Ammon's horn (tissue), 1 donor: Measurements from ENCODE around the gene LTB.

ENCODE experiments used
- DNase-seq: peaks from one replicate; pipeline ENCODE4 v3.0.0-alpha.2; 2016; ENCODE audit warnings: low spot score

Gene LTB

DNA sequence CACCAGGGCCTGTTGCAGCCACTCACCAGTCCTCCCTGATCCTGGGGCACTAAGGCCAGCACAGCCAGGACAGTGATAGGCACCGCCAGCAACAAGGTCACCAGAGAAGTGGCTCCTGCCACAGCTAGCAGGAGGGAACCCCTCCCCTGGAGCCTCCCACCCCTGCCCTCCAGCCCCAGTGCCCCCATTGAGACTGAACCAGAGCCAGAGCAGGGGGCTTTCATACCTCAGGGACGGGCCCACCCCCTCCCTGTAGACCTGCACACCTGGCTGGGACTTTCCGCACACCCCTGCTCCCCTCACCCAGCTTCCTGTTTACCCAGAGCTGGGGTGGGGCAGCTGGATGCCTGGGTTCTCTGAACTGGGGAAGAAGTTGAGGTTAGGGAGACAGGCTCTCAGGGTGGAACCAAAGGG, at the start of gene LTB:
Gene LTB (minus strand): TSS at position 195 of the 414 bp plus-strand sequence. CDS start 7 bp downstream, at position 188.
- no peak for DNase-seq

- DNase-seq = no peak
Observed at GRCh38 chr6:31631681-31632278, 49.6 kb upstream of the LTB start.

GRCh38 chr6:31631209-31631608, 49.0 kb upstream of the LTB start:
- DNase-seq = no peak

DNA sequence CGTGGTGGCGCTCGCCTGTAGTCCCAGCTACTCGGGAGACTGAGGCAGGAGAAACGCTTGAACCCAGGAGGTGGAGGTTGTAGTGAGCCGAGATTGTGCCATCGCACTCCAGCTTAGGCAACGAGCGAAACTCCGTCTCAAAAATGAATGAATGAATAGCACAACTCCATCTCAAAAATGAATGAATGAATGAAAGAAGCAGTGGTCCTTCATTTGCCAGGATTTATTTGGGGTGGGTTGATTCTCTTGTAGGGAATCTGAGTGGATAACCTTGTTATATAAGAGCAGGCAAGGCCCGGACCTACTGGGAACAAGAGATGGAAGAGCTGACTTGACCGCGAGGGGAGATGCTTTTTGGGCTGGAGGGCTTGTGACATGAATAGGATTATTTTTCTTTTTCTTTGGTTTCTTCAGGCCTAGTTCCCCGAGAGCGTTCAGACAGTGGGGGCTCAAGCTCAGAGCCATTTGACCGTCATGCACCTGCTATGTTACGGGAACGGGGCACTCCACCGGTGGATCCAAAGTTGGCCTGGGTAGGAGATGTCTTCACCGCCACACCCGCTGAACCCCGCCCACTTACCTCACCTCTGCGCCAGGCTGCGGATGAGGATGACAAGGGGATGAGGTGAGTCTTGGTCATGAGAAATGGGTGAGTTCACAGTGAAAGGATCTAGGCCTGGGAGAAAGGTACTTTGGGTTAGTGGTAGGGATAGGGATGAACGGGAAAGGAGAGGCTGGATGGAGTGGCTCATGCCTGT, 48.1 kb upstream of the LTB start:
- no peak for DNase-seq

- no peak for DNase-seq
Observed at GRCh38 chr6:31629014-31629413, 46.8 kb upstream of the LTB start.

DNA sequence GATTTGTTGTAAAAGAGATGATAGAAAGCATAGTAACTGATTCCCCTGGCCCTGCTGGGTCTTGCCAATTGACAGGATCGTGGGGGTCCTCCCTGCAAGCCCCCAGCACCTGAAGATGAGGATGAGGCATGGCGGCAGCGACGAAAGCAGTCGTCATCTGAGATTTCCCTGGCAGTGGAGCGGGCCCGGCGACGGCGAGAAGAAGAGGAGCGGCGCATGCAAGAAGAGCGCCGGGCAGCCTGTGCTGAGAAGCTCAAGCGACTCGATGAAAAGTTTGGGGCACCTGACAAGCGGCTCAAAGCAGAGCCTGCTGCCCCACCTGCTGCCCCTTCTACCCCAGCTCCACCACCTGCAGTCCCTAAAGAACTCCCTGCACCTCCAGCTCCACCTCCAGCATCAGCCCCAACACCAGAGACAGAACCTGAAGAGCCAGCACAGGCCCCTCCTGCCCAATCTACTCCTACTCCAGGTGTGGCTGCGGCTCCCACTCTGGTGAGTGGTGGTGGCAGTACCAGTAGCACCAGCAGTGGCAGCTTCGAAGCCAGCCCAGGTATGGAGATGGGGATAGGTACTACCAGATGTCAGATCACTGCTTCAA, 45.6 kb upstream of the LTB start:
- DNase-seq = no peak

GRCh38 chr6:31626952-31627351, 44.7 kb upstream of the LTB start:
- no peak for DNase-seq

DNA sequence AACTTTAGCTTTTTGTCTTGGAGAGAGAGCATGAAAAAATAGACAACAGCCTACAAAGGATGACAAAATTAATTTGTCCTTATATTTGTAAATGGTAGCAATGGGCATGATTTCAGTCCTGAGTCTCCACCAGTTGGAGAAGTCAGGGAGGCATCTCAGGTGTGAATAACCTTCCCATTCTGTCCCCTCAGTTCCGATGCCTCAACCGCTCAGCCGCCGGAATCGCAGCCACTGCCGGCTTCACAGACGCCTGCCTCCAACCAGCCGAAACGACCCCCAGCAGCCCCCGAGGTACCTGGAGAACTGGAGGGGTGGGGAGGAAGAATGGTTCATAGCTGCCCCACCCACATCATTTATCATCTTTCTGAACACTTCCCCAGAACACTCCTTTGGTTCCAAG, 41.8 kb upstream of the LTB start:
- DNase-seq = no peak

DNA sequence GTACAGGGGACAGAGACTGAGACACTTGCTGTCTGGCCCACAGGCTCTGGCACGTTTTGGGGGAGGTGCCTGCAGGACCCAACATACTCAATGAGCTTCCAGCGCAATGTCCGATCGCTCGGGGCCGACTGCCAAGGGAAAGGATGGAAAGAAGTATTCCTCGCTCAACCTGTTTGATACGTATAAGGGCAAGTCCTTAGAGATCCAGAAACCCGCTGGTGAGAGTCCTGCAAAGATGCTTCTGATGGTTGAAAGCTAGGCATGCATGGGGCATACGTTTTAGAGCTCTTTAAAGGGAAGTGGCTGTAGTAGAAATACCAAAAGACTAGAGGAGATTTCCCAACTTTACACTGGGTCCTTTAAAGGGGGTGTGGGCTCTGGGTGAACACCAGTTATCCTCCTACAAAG, 40.5 kb upstream of the LTB start:
- DNase-seq = no peak

DNA sequence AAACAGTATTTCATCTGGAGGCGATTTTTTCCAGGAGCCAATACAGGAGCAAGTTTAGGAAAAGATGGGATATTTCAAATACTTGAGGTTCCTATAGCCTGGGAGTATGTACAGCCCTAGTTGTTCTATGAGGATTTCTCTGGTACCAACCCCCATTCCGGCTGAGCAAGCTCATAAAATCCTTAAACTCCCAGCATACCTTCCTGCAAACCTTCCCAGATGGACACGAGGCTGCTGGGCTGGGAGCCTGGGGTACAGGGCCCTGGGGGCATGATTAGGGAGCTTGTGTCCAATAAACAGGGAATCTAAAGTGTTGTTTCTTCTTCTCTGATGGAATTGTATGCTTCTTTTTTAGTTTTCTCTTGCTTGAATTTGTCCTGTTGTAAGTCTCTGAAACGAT, 39.8 kb upstream of the LTB start:
- DNase-seq = no peak

GRCh38 chr6:31621320-31621939, 39.2 kb upstream of the LTB start:
- no peak for DNase-seq

DNA sequence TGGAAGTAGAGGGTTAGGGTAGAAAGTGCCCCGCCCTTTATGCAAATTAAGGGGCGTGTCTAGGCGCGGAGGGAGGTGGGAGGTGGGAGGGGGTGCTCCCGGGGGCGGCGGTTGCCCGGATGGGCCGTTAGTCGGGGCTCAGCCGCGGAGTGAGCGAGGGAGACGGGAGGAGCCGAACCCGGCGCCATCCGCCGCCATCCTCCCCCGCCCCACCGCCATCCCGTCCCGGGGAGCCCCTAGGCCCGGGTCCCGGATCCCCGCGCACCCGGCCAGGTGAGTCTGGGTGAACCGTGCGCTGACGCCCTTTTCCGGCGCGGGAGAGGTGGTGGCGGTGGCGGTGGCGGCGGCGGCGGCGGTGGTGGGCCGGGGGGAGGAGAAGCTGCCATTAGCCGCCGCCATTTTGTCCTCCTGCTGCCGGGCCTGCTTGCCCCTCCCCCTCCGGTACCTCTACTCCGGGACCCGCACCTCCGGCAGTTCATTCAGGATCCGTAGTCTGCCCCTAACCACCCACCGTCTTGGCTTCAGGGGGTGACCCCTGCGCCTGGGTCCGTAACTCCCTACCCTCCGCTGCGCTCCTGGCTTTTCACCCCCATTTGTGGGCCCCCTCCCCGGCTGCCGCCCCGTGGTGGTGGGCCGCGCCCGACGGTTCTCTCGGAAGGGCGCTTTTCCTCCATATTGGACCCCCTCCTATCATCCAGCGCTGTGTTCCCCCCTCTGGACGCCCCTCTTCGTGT, 38.5 kb upstream of the LTB start, which contains the start of gene PRRC2A:
Gene PRRC2A (plus strand): TSS at position 130 of the 734 bp plus-strand sequence. CDS start 2,075 bp downstream, outside the sequence.
- peak; percentile 74 for DNase-seq

DNA sequence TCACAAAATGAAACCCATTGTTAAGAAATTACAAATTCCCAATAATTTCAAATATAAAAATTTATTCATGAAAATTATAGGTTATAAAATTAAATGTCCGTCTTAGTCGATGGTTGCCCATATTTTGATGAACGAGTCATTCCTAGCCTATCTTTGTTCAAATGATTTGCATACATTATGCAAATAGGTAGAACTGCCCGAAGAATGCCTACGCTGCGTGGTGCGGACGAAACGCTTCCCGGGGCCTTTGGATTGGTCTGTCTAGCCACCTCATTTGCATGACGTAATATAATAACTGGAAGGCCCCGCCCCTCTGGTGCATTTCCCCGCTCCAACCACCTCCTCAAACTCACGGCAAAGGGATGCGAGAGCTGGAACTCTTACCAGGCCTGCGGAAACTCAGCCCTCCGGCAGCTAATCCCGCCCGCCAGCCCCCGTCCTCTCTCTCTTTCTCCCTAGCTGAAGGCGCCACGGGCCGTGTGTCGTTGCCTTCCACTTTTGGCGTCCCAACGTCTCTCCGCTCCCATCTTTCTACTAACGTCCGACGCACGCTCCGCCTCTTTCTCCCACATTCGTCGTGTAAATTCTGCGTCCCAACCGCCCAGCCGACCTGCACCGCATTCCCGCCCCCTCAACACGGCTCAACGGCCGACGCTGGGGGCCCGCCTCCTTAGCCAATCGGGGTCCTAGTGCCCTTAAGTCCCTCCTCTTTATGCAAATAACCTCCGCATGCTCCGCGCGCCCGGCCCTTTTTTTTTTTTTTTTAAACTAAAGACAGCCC, 37.8 kb upstream of the LTB start:
- peak; percentile 100 for DNase-seq

DNA sequence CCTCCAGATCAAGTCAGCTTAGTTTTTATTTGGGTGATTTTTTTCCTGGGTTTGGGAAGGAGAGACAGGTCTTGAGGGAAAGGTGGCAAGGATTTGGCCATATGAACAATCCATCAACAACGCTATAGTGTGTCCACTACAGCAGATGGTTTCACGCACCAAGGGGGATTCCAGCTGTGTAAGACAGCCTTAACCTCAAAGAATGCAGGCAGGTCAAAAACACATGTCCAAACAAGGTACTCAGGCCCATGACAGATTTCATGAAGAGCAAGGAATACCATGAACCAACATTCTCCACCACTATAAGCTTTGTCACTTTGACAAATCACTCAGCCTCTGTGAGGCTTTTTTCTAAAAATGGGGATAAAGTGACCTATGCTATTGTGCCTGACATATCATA, 34.8 kb upstream of the LTB start:
- no peak for DNase-seq

DNA sequence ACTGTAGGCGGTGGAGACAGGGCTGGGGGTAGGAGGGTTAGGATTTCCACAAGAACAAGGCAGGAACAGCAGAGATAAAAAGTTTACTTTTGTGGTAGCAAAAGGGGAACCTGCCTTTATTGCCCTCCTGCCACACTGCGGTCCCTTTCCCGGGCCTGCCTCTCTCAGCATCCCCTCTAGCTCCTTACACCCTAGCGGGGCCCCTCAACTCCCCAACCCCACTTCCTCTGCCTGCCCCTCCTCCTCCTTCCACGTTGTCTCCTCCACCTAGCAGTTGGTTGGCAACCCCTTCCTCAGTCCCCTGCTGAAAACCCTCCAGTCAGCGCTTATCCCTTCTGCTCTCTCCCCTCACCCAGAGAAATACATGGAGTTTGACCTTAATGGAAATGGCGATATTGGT, 33.5 kb upstream of the LTB start:
- peak; percentile 34 for DNase-seq

DNA sequence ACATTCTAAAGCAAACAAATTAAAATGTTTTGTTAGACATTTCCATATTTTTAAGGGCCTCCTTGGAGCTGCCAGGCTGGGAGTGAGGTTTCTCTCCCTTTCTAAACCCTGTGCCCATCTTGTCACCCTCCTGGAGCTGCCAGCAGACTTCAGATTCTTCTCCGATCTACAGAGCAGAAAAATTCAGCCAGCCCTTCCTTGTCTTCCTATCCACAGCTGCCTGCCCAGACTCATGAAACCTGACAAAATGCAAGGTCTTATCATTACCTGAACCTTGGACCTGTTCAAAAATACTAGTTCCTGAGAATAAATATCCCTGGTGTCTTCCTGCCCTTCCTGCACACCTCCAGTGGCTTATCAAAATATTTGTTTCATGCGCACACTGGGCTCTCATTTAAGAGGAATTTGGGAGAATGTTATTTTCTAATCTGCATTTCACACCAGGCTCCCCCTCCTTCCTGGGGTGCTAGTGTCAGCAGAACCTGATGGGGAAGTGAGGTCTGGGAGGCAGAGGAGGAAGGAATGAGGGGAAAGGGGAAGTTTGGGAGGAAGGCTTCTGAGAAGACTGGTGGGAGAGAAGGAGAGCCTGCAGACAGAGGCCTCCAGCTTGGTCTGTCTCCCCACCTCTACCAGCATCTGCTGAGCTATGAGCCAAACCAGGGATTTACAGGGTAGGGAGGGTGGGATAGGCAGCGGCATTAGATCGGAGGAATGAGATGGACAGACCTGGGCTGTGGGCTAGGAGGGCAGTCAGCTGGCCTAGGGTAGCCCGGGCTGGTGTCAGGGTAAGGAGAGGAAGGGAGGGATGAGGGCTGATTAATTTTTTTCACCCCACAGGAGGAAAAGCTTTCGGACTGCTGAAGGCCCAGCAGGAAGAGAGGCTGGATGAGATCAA, 32.7 kb upstream of the LTB start, which contains the start of gene AIF1:
Gene AIF1 (plus strand): TSS at position 551 of the 895 bp plus-strand sequence. CDS start 96 bp downstream, at position 647.
- DNase-seq = peak; percentile 70

- DNase-seq = peak; percentile 50
Observed at GRCh38 chr6:31614075-31614619, 31.9 kb upstream of the LTB start.

DNA sequence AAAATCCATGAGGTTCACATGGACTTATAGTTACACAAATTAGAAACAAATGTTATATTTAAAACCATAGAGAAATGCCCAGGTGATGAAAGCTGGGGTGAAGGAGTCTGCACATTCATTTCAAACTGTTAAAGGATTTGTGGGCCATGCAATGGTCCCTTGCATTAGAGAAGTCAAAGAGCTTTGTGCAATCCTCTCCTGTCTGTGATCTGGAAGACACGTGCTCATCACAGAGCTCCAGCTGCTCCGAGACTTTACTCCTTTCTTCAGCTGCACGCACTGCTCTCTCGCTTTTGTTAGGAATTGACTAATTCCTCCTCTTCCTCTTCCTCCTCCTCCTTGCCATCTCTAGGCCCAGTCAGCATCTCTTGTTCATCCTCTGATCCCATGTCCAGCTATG, 28.7 kb upstream of the LTB start:
- DNase-seq = no peak

DNA sequence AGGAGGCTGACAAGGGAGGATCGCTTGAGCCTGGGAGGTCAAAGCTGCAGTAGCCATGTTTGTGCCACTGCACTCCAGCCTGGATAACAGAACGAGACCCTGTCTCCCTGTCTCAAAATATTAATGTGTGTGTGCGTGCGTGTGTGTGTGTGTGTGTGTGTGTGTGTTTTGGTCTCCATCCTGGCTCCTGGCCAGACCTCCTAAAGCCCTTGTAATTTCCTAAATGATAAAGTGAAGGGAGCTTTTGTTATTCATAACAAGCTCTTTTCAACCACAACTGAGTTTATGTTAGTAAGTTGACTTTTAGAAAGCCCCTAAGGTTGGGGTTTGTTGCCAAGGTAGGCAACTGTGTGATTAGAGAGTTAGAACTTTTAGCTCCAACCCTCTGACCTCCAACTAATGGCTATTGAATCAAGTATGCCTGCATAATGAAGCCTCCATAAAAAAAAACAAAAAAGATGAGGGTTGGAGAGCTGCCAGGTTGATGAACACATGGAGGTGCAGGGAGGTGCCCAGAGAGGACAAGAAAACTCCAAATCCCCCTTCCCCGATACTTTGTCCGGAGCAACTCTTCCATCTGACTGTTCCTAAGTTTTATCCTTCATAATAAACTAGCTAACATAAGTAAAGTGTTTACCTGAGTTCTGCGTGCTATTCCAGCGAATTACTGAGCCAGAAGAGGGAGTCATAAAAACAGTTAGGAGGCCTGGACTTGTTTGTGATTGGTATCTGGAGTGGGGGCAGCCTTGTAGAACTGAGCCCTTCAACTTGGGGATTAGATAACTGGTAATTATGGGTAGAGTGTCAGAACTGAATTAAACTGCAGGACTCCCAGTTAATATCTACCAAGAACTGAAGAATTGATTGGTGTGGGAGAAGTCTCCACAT, 27.5 kb upstream of the LTB start:
- DNase-seq = no peak
